ENCODE data around the gene FRMPD2.

The FRMPD2 gene

GRCh38 chr10:48274636-48275035, at the start of gene FRMPD2:
Gene FRMPD2 (minus strand): TSS chr10:48274696. CDS start chr10:48274567, 129 bp downstream.
- DNase-seq = no peak

- DNase-seq = no peak
Observed at GRCh38 chr10:48322017-48322416, 47.5 kb upstream of the FRMPD2 start.

GRCh38 chr10:48317321-48317990, 43.0 kb upstream of the FRMPD2 start:
- DNase-seq = no peak

- DNase-seq = no peak
Observed at GRCh38 chr10:48316236-48316635, 41.7 kb upstream of the FRMPD2 start.

- no peak for DNase-seq
Observed at GRCh38 chr10:48314107-48314506, 39.6 kb upstream of the FRMPD2 start.

- no peak for DNase-seq
Observed at GRCh38 chr10:48309711-48310226, 35.3 kb upstream of the FRMPD2 start.

GRCh38 chr10:48307711-48308018, 33.2 kb upstream of the FRMPD2 start:
- peak; percentile 8 for DNase-seq

GRCh38 chr10:48306870-48307710, 32.6 kb upstream of the FRMPD2 start:
- peak; percentile 20 for DNase-seq

- DNase-seq = peak; percentile 69
Observed at GRCh38 chr10:48306265-48306869, 31.9 kb upstream of the FRMPD2 start, which contains the start of gene MAPK8. Gene MAPK8 (plus strand): TSS chr10:48306677. CDS start chr10:48401661, 94,984 bp downstream.

GRCh38 chr10:48305905-48306264, 31.4 kb upstream of the FRMPD2 start:
- no peak for DNase-seq

GRCh38 chr10:48302515-48303476, 28.3 kb upstream of the FRMPD2 start:
- no peak for DNase-seq

GRCh38 chr10:48300556-48300955, 26.1 kb upstream of the FRMPD2 start:
- no peak for DNase-seq

GRCh38 chr10:48299692-48300091, 25.2 kb upstream of the FRMPD2 start:
- no peak for DNase-seq

- DNase-seq = no peak
Observed at GRCh38 chr10:48299066-48299465, 24.6 kb upstream of the FRMPD2 start.

GRCh38 chr10:48296576-48297098, 22.1 kb upstream of the FRMPD2 start:
- DNase-seq = no peak

- DNase-seq = no peak
Observed at GRCh38 chr10:48294431-48294830, 19.9 kb upstream of the FRMPD2 start.

GRCh38 chr10:48292616-48293015, 18.1 kb upstream of the FRMPD2 start:
- DNase-seq = no peak

- DNase-seq = no peak
Observed at GRCh38 chr10:48291190-48291589, 16.7 kb upstream of the FRMPD2 start.

- DNase-seq = no peak
Observed at GRCh38 chr10:48290286-48290685, 15.8 kb upstream of the FRMPD2 start.

- peak; percentile 27 for DNase-seq
Observed at GRCh38 chr10:48289501-48290238, 15.2 kb upstream of the FRMPD2 start.

GRCh38 chr10:48288661-48289060, 14.2 kb upstream of the FRMPD2 start:
- DNase-seq = no peak
